ENCODE measurements around the gene SMCO4.
"Not testable (repeated sequence)": the region's sequence is repeated elsewhere in the genome, so short reads cannot be mapped to it uniquely, and the experiment has no call there.

SMCO4 gene, protein sequence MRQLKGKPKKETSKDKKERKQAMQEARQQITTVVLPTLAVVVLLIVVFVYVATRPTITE

GRCh38 chr11:93543292-93543977 lies at the start of gene SMCO4:
Gene SMCO4 (minus strand): TSS chr11:93543391. CDS start chr11:93479189, 64,202 bp downstream.
- TF ChIP-seq ELF4 (IDR thresholded peaks at IDR 0.05) (no peak), FOXK2 (IDR thresholded peaks at IDR 0.05) (no peak), FOXM1 (IDR thresholded peaks at IDR 0.05; ENCODE audit: borderline replicate concordance) (no peak), PKNOX1 (IDR thresholded peaks at IDR 0.05) (no peak), BHLHE40 (IDR thresholded peaks at IDR 0.05; ENCODE audit: borderline replicate concordance) (no peak), SP1 (IDR thresholded peaks at IDR 0.05) (no peak)
- ChIA-PET POLR2A (no interaction called here), CTCF (no interaction called here)
- peak; percentile 88 for DNase-seq (ENCODE audit: extremely low spot score)

DNA sequence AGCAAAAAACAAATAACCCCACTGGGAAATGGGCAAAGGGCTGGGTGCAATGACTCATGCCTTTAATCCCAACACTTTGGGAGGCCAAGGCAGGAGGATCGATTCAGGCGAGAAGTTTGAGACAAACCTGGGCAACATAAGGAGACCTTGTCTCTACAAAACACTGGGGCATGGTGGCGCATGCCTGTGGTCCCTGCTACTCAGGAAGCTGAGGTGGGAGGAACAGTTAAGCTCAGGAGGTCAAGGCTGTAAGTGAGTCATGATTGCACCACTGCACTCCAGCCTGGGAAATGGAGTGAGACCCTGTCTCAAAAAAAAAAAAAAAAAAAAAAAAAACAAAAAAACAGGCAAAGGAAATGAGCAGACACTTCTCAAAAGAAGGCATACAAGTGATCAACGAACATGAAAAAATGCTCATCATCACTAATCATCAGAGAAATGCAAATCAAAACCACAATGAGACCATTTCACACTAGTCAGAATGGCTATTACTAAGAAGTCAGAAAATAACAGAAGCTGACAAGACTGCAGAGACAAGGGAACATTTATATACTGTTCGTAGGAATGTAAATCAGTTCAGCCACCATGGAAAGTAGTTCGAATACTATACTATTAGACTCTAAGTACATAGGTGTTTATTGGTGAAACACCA lies 48.2 kb upstream of the SMCO4 start:
- ChIA-PET CTCF (interaction anchor here (0.6 kb wide), 1 partner anchor 340 kb away, joined by 4 read pairs; no protein-coding TSS in a partner anchor), POLR2A (no interaction called here)
- TF ChIP-seq FOXM1 (IDR thresholded peaks at IDR 0.05; ENCODE audit: borderline replicate concordance): no peak
- no peak for TF ChIP-seq NFRKB (IDR thresholded peaks at IDR 0.05)
- TF ChIP-seq FOXA1 (IDR thresholded peaks at IDR 0.05): no peak
- TF ChIP-seq ZNF384 (IDR thresholded peaks at IDR 0.05): 0 out of 2 replicates have a peak, but pooled peaks have one; percentile 49
- no peak for DNase-seq (ENCODE audit: extremely low spot score)

GRCh38 chr11:93589347-93589746 lies 46.2 kb upstream of the SMCO4 start:
- ChIA-PET CTCF (no interaction called here), POLR2A (no interaction called here)
- no peak for DNase-seq (ENCODE audit: extremely low spot score)
- TF ChIP-seq L3MBTL2 (conservative IDR thresholded peaks at IDR 0.05): no peak
- TF ChIP-seq ARNT (IDR thresholded peaks at IDR 0.05): no peak
- TF ChIP-seq BHLHE40 (IDR thresholded peaks at IDR 0.05; ENCODE audit: borderline replicate concordance): no peak
- TF ChIP-seq SUZ12 (IDR thresholded peaks at IDR 0.05): no peak
- no peak for TF ChIP-seq LEF1 (IDR thresholded peaks at IDR 0.05; ENCODE audit: borderline replicate concordance)
- no peak for TF ChIP-seq TARDBP (IDR thresholded peaks at IDR 0.05)
- no peak for TF ChIP-seq PKNOX1 (IDR thresholded peaks at IDR 0.05)
- no peak for TF ChIP-seq HDGF (IDR thresholded peaks at IDR 0.05; ENCODE audit: borderline replicate concordance)

DNA sequence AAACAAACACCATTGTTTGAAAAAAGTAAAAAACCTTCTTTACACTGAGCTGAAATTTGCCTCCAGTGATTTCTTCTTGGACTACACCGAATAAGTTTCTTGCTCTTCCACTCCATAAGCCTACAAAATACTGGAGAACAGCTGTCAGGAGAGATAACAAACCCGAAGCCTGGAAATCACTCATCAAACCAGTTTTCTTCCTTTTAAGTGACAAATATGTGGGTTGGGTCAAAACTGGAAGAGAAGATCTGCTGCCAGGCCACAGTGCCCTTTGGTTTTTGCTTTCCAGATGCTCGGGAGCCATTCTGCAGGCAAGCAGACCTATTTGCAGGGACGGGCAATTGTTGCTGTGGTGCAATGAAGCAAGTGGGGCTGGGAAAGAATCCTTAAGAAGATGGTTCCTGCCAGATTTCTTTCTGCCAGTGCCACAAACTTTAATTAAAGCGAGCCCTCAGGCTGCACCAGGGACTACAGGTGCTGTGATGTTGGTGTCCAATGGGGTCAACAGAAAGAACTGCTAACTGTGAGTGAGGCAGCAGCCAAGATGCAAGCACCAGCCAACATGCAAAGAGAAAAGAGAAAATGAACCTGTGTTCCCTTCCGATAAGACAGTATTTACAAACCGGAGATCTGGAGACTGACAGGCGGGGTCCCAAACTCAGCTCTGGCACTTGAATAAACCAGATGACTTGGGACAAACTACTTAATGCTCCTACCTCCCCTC lies 44.8 kb upstream of the SMCO4 start:
- ChIA-PET CTCF (no interaction called here), POLR2A (no interaction called here)
- no peak for TF ChIP-seq ZNF384 (IDR thresholded peaks at IDR 0.05)
- no peak for TF ChIP-seq FOXK2 (IDR thresholded peaks at IDR 0.05)
- TF ChIP-seq FOXM1 (IDR thresholded peaks at IDR 0.05; ENCODE audit: borderline replicate concordance): no peak
- TF ChIP-seq SUZ12 (IDR thresholded peaks at IDR 0.05): no peak
- no peak for TF ChIP-seq SP1 (IDR thresholded peaks at IDR 0.05)
- no peak for TF ChIP-seq CTBP1 (IDR thresholded peaks at IDR 0.05; ENCODE audit: borderline replicate concordance)
- no peak for TF ChIP-seq L3MBTL2 (conservative IDR thresholded peaks at IDR 0.05)
- TF ChIP-seq NFRKB (IDR thresholded peaks at IDR 0.05): no peak
- TF ChIP-seq PKNOX1 (IDR thresholded peaks at IDR 0.05): no peak
- no peak for TF ChIP-seq ARNT (IDR thresholded peaks at IDR 0.05)
- no peak for TF ChIP-seq ELF4 (IDR thresholded peaks at IDR 0.05)
- TF ChIP-seq LEF1 (IDR thresholded peaks at IDR 0.05; ENCODE audit: borderline replicate concordance): no peak
- no peak for TF ChIP-seq BHLHE40 (IDR thresholded peaks at IDR 0.05; ENCODE audit: borderline replicate concordance)
- DNase-seq (ENCODE audit: extremely low spot score): no peak

- CTCF ChIA-PET; POLR2A ChIA-PET; DNase-seq (ENCODE audit: extremely low spot score): not testable (repeated sequence)
These were observed 44.2 kb upstream of the SMCO4 start for GRCh38 chr11:93587425-93587824.

- no peak for TF ChIP-seq L3MBTL2 (conservative IDR thresholded peaks at IDR 0.05)
- no peak for TF ChIP-seq NFRKB (IDR thresholded peaks at IDR 0.05)
- TF ChIP-seq FOXA1 (IDR thresholded peaks at IDR 0.05): no peak
- no peak for TF ChIP-seq TARDBP (IDR thresholded peaks at IDR 0.05)
- no peak for TF ChIP-seq SP1 (IDR thresholded peaks at IDR 0.05)
- no peak for TF ChIP-seq ZNF384 (IDR thresholded peaks at IDR 0.05)
- TF ChIP-seq ARNT (IDR thresholded peaks at IDR 0.05): no peak
- TF ChIP-seq SUZ12 (IDR thresholded peaks at IDR 0.05): no peak
- no peak for TF ChIP-seq FOXM1 (IDR thresholded peaks at IDR 0.05; ENCODE audit: borderline replicate concordance)
- no peak for TF ChIP-seq BHLHE40 (IDR thresholded peaks at IDR 0.05; ENCODE audit: borderline replicate concordance)
- TF ChIP-seq FOXK2 (IDR thresholded peaks at IDR 0.05): no peak
- no peak for TF ChIP-seq LEF1 (IDR thresholded peaks at IDR 0.05; ENCODE audit: borderline replicate concordance)
- TF ChIP-seq HDGF (IDR thresholded peaks at IDR 0.05; ENCODE audit: borderline replicate concordance): no peak
- no peak for DNase-seq (ENCODE audit: extremely low spot score)
- POLR2A ChIA-PET: no interaction called here
- CTCF ChIA-PET: no interaction called here
These were observed 42.6 kb upstream of the SMCO4 start for GRCh38 chr11:93585758-93586157.

All from HEK293T (cell line).